ENCODE data around the gene FLT3.
"Not testable (repeated sequence)": the region's sequence is repeated elsewhere in the genome, so short reads cannot be mapped to it uniquely, and the experiment has no call there.

The FLT3 gene

DNA sequence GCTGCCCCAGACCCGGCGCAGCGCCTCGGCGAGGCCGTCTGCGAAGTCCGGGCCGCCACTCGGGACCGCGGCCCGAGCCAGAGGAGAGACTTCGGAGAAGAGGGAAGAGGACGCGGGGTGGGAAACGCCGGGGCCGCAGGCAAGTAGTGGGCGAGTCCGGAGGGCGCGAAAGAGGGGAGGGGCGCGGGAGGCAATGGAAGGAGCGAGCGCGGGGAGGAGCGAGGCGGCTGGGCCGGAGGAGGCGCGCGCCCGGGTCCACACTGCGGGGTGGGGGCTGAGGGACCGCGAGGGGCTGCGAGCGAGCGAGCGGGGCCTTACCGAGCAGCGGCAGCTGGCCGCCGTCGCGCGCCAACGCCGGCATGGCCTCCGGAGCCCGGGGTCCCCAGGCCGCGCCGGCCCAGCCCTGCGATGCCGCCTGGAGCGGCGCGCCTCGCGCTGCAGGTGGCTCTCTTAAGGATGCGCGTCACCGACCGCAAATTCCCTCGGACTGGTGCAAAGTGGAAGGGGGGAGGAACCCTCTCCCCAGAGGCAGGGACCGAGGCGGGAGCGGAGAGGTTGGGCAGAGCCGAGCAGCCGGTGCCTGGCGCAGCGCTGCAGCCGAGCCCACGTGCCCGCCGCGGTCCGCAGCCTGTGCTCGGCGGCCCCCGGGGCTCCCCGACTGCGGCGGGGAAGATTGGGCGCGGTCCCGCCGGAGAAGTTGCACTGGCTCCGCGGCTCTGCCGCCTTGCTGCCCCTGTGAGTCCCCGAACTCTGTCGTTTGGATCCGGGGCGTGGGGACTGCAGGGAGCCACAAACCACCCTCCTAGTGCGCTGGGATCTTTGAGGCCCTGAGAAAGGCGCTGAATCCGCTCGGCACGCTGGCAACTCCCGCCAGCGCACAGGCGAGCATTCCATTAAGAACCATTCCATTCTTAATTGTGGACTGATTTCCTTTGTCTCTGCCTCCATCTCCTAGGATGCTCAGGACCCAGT, at the start of gene FLT3:
FLT3 (minus strand) TSS at position 427 of the 972 bp plus-strand sequence; CDS start at position 361, 66 bp downstream.
- TF ChIP-seq, protein P1, sequence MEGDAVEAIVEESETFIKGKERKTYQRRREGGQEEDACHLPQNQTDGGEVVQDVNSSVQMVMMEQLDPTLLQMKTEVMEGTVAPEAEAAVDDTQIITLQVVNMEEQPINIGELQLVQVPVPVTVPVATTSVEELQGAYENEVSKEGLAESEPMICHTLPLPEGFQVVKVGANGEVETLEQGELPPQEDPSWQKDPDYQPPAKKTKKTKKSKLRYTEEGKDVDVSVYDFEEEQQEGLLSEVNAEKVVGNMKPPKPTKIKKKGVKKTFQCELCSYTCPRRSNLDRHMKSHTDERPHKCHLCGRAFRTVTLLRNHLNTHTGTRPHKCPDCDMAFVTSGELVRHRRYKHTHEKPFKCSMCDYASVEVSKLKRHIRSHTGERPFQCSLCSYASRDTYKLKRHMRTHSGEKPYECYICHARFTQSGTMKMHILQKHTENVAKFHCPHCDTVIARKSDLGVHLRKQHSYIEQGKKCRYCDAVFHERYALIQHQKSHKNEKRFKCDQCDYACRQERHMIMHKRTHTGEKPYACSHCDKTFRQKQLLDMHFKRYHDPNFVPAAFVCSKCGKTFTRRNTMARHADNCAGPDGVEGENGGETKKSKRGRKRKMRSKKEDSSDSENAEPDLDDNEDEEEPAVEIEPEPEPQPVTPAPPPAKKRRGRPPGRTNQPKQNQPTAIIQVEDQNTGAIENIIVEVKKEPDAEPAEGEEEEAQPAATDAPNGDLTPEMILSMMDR (IDR thresholded peaks at IDR 0.05; ENCODE audit: low read depth, low read length) = no peak
- H3K4me3 ChIP-seq (replicated peaks in 1 of 2; ENCODE audit: low read depth in 2 of 2, low read length in 2 of 2) = no peak within 1 kb of the TSS
- peak; percentile 8 to 17 for DNase-seq (ENCODE audit: low read depth in 2 of 2)

DNA sequence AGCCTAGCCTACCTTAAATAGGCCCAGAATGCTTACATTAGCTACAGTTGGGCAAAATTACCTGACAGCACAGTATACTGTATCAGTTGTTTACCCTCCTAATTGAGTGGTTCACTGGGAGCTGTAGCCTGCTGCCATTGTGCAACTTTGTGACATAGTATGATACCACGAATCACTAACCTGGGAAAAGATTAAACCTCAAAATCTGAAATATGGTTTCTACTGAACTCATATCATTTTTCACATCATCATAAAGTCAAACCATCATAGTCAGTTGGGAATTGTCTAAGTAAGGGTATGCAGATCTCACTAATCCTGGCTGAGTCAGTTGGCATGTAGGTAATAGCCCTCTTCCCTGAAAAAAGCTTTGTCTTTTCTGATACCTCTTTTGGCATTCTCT, 47.1 kb upstream of the FLT3 start:
- H3K4me3 ChIP-seq (replicated peaks in 1 of 2; ENCODE audit: low read depth in 2 of 2, low read length in 2 of 2) = no peak overlapping the region
- TF ChIP-seq, protein P1 (IDR thresholded peaks at IDR 0.05; ENCODE audit: low read depth, low read length) = no peak
- peak in 1 of 2 donors; percentile 14 for DNase-seq (ENCODE audit: low read depth in 2 of 2)

DNA sequence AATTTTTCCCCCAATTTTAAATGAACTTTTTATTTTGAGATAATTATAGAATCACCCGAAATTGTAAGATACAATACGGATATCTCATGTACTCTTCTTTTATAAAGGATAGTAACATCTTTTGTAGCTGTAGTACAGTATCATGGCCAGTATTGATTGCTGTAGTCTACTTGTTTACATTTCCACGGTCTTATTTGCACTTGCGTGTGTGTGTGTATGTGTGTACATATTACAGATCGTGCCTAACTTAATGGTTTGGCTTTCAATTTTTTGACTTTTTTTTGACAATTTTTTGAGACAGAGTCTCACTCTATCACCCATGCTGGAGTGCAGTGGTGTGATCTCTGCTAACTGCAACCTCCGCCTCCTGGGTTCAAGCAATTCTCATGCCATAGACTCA, 44.7 kb upstream of the FLT3 start:
- no peak overlapping the region for H3K4me3 ChIP-seq (replicated peaks in 1 of 2; ENCODE audit: low read depth in 2 of 2, low read length in 2 of 2)
- no peak for DNase-seq (ENCODE audit: low read depth in 2 of 2)
- TF ChIP-seq, protein P1 (IDR thresholded peaks at IDR 0.05; ENCODE audit: low read depth, low read length) = no peak

GRCh38 chr13:28141542-28141941, 41.2 kb upstream of the FLT3 start:
- DNase-seq (ENCODE audit: low read depth in 2 of 2); H3K4me3 ChIP-seq (replicated peaks in 1 of 2; ENCODE audit: low read depth in 2 of 2, low read length in 2 of 2): not testable (repeated sequence)

DNA sequence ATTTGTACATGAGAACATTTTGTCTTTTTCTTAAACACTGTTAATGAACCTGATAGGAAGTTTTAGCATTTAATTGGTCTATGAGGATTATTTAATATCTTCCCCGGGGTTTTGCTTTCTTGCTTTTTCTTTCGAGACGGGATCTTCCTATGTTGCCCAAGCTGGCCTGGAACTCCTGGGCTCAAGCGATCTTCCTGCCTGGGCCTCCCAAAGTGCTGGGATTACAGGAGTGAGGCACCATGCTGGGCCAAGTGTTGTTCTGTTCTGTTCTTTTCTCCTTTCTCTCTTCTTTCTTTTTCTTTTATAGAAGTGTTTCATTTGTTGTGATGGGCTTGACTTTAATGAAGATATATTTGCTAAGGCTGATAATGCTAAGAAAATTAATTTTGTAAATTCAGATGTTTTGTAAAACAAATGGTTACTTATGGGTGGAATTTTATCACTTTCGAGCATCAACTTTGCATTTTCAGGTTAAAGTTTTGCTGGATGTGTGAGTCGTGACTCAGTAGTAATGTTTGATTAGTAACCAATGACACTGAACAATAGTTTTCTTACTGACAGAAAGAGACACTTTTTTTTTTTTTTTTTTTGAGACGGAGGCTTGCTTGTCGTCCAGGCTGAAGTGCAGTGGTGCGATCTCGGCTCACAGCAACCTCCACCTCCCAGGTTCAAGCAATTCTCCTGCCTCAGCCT, 40.2 kb upstream of the FLT3 start:
- peak in 1 of 2 donors; percentile 13 for DNase-seq (ENCODE audit: low read depth in 2 of 2)
- peak overlapping the region in 1 of 2 donors; percentile 84 for H3K4me3 ChIP-seq (replicated peaks in 1 of 2; ENCODE audit: low read depth in 2 of 2, low read length in 2 of 2)

GRCh38 chr13:28138756-28139470, 38.5 kb upstream of the FLT3 start:
- TF ChIP-seq, protein P1 (IDR thresholded peaks at IDR 0.05; ENCODE audit: low read depth, low read length) = no peak
- peak overlapping the region; percentile 76 to 84 for H3K4me3 ChIP-seq (replicated peaks in 1 of 2; ENCODE audit: low read depth in 2 of 2, low read length in 2 of 2)
- DNase-seq (ENCODE audit: low read depth in 2 of 2) = peak; percentile 89 to 97

More for the DNA sequence above, 40.2 kb upstream of the FLT3 start:
- TF ChIP-seq, protein P1 (IDR thresholded peaks at IDR 0.05; ENCODE audit: low read depth, low read length) = no peak

All from cardiac fibroblast (primary cell).